K562 (cell line): ENCODE data around the gene ATP5PD. TPM values are rescaled to one million over a fixed set of nuclear protein-coding genes. Genes with fewer than 3 reads are reported as not detected.

ENCODE experiments used
- ADNP ChIP-seq: fragments of 200-800 bp; sonication (Bioruptor generic); IDR thresholded peaks from 2 replicates; pipeline ENCODE4 v1.6.1; 2016; ENCODE audit warnings: missing genetic modification characterization, missing compliant biosample characterization
- ARID3A ChIP-seq: IDR thresholded peaks from 2 replicates; pipeline ENCODE4 v1.6.1; 2012; ENCODE audit warnings: low read depth, low read length, improper control_type of control experiment, borderline replicate concordance
- CHD1 ChIP-seq: fragments of 200-600 bp; sonication (generic); IDR thresholded peaks from one replicate; pipeline ENCODE4 v1.6.1; 2012; ENCODE audit warnings: mild to moderate bottlenecking, moderate library complexity, low read length, inconsistent platforms
- EWSR1 ChIP-seq: fragments of 450-650 bp; IDR thresholded peaks from 2 replicates; pipeline ENCODE4 v1.6.1; 2018; ENCODE audit warnings: borderline replicate concordance, mild to moderate bottlenecking, low read depth, moderate library complexity; ENCODE audit not compliant: partially characterized antibody
- FOXA1 ChIP-seq: fragments of 450-650 bp; IDR thresholded peaks from 2 replicates; pipeline ENCODE4 v1.6.1; 2016; ENCODE audit warnings: mild to moderate bottlenecking, borderline replicate concordance
- GTF2A2 ChIP-seq: IDR thresholded peaks from 2 replicates; pipeline ENCODE4 v1.6.1; 2016; ENCODE audit warnings: mild to moderate bottlenecking, missing genetic modification characterization, missing compliant biosample characterization
- MEF2A ChIP-seq: IDR thresholded peaks from 2 replicates; pipeline ENCODE4 v1.6.1; 2011; ENCODE audit warnings: low read depth, mild to moderate bottlenecking, low read length, moderate library complexity; ENCODE audit not compliant: control insufficient read depth
- NR1H2 ChIP-seq: sonication (generic); formaldehyde crosslinking; IDR thresholded peaks from 2 replicates; pipeline ENCODE4 v1.4.0; 2020; ENCODE audit warnings: mild to moderate bottlenecking, missing genetic modification reagents
- NUFIP1 ChIP-seq: fragments of 450-650 bp; IDR thresholded peaks from 2 replicates; pipeline ENCODE4 v1.6.1; 2018; ENCODE audit not compliant: partially characterized antibody
- RNF219 ChIP-seq: fragments of 250-450 bp; sonication (Bioruptor Pico); IDR thresholded peaks from 2 replicates; pipeline ENCODE4 v1.5.0; 2022; ENCODE audit warnings: mild to moderate bottlenecking
- SIX5 ChIP-seq, 2 experiments: IDR thresholded peaks; 2 replicates each; pipeline ENCODE4 v1.6.1; 2011; ENCODE audit warnings: low read length in 2 of 2, borderline replicate concordance in 1 of 2, low read depth in 1 of 2, mild to moderate bottlenecking in 1 of 2, moderate library complexity in 1 of 2; ENCODE audit not compliant: insufficient read depth in 1 of 2
- SMAD1 ChIP-seq: fragments of 150-350 bp; IDR thresholded peaks from 2 replicates; pipeline ENCODE4 v1.6.1; 2014; ENCODE audit warnings: low read length, low read depth; ENCODE audit not compliant: partially characterized antibody
- SRF ChIP-seq, 2 experiments: fragments of 250-450, 450-650 bp in 1 of 2; sonication (Bioruptor Pico) in 1 of 2; sonication (generic) in 1 of 2; formaldehyde crosslinking; IDR thresholded peaks; 2 replicates each; pipeline versions ENCODE4 v1.5.0 to v1.5.1; 2020 to 2022; ENCODE audit warnings: mild to moderate bottlenecking in 1 of 2, missing genetic modification reagents in 1 of 2
- TAF7 ChIP-seq: fragments of 450-650 bp; IDR thresholded peaks from 2 replicates; pipeline ENCODE4 v1.6.1; 2016; ENCODE audit warnings: missing genetic modification characterization, missing compliant biosample characterization
- THAP7 ChIP-seq: fragments of 250-450 bp; sonication (Bioruptor Pico); IDR thresholded peaks from 2 replicates; pipeline ENCODE4 v1.5.0; 2021
- TOE1 ChIP-seq, 2 experiments: fragments of 450-650 bp in 1 of 2; sonication (generic) in 1 of 2; formaldehyde crosslinking in 1 of 2; IDR thresholded peaks; 2 replicates each; pipeline versions ENCODE4 v1.7.1 to v1.8.0; 2016 to 2022; ENCODE audit warnings: borderline replicate concordance in 2 of 2, mild to moderate bottlenecking in 2 of 2, antibody characterized with exemption in 1 of 2, inconsistent platforms in 1 of 2, low read depth in 1 of 2, missing genetic modification reagents in 1 of 2, moderate library complexity in 1 of 2
- XRCC4 ChIP-seq: IDR thresholded peaks from one replicate; pipeline ENCODE4 v1.6.1; 2011; ENCODE audit not compliant: insufficient read depth, insufficient read length; ENCODE audit errors: extremely low read depth
- ZBTB26 ChIP-seq: fragments of 450-650 bp; formaldehyde crosslinking; IDR thresholded peaks from 2 replicates; pipeline ENCODE4 v1.4.0; 2022; ENCODE audit warnings: missing genetic modification characterization
- ZNF184 ChIP-seq: sonication (generic); formaldehyde crosslinking; IDR thresholded peaks from 2 replicates; pipeline ENCODE4 v1.5.0; 2020; ENCODE audit warnings: missing genetic modification reagents
- ZNF232 ChIP-seq: sonication (generic); formaldehyde crosslinking; IDR thresholded peaks from 2 replicates; pipeline ENCODE4 v1.8.0; 2022; ENCODE audit warnings: mild to moderate bottlenecking, missing genetic modification reagents
- ZNF239 ChIP-seq: fragments of 250-450 bp; sonication (Bioruptor Pico); IDR thresholded peaks from 2 replicates; pipeline ENCODE4 v1.4.0; 2020; ENCODE audit warnings: mild to moderate bottlenecking
- ZNF316 ChIP-seq: fragments of 450-650 bp; IDR thresholded peaks from 2 replicates; pipeline ENCODE4 v1.6.1; 2016
- polyA plus RNA-seq, 8 experiments: library from polyadenylated mRNA; depleted of rRNA in 4 of 8; stranded (reverse) in 5 of 8; unstranded in 3 of 8; fragments of >200 nt; fragmentation: Nextera tagmentation in 2 of 8; fragmentation: Illumina TruSeq in 1 of 8; extraction: Ambion mirVana in 2 of 8; extraction: Trizol in 1 of 8; gene quantifications; 2 replicates each; pipeline versions ENCODE4 v1.2.1 to v1.2.3, GENCODE V29; 2011 to 2014; ENCODE audit warnings: inconsistent platforms in 1 of 8, missing spikeins in 1 of 8
- total RNA-seq, 7 experiments: library from RNA; depleted of rRNA in 6 of 7; stranded (reverse); fragments of >200 nt in 6 of 7; fragmentation: Illumina TruSeq in 2 of 7; extraction: Trizol in 2 of 7; gene quantifications; 2 replicates each; pipeline versions ENCODE4 v1.2.1 to v1.2.3, GENCODE V29; 2011 to 2021; ENCODE audit warnings: low replicate concordance in 1 of 7

ATP5PD gene
- total and polyA plus RNA-seq, 9 of the 15 experiments (the other 6 are each of a cell fraction or from before 2014, with no cell fraction given): 271 to 828 (median 432) TPM

GRCh38 chr17:75046407-75047289 is at the start of gene ATP5PD, which contains the start of gene KCTD2 (continued):
- TF ChIP-seq ARID3A (0 out of 2 replicates have a peak, but pooled peaks have one; percentile 56), RNF219 (no peak), XRCC4 (no peak), MEF2A (no peak), THAP7 (CRISPR knock-in tag) (no peak), SRF (CRISPR knock-in tag; IDR thresholded peaks at IDR 0.05) (no peak), ZNF232 (CRISPR knock-in tag) (peak; percentile 82; the same call in 1 of the 2 replicates), ZBTB26 (CRISPR knock-in tag) (no peak), TOE1 (IDR thresholded peaks at IDR 0.05; ENCODE audit: borderline replicate concordance) (no peak), TOE1 (CRISPR knock-in tag; IDR thresholded peaks at IDR 0.05; ENCODE audit: borderline replicate concordance, low read depth) (no peak), ZNF316 (no peak), ZNF239 (CRISPR knock-in tag) (no peak), NR1H2 (no peak), TAF7 (tag) (peak; percentile 71), ADNP (tag) (no peak), SIX5 (IDR thresholded peaks at IDR 0.05; ENCODE audit: borderline replicate concordance in 1 of 2, insufficient read depth in 1 of 2, low read depth in 1 of 2, low read length in 2 of 2) (peak in 1 of 2 experiments; percentile 35; a peak in 2 of 4 replicates), EWSR1 (no peak), GTF2A2 (tag) (no peak), FOXA1 (no peak), ZNF184 (no peak), NUFIP1 (no peak), SMAD1 (peak; percentile 55), CHD1 (peak; percentile 59)
